Activated CD4-positive, alpha-beta memory T cell treated with anti-CD3 and anti-CD28 coated beads, Interleukin-2, amount 10 ng/mL, durations not matched to agents 7 days and 5 days (primary cell): ENCODE results near the gene KRIT1. TPM values are rescaled to one million over a fixed set of nuclear protein-coding genes. Genes with fewer than 3 reads are reported as not detected.
"Not testable (repeated sequence)": the region's sequence is repeated elsewhere in the genome, so short reads cannot be mapped to it uniquely, and the experiment has no call there.

Experiments
- CTCF ChIA-PET: fragments of 350-600 bp; sonication (Branson Sonifier 250); formaldehyde crosslinking; loops from one replicate; lab custom pipeline; 2021; ENCODE audit warnings: antibody characterized with exemption, inconsistent platforms; lab: Charles Lee
- POLR2A ChIA-PET: fragments of 350-600 bp; sonication (Branson Sonifier 250); formaldehyde crosslinking; loops from one replicate; lab custom pipeline; 2021; ENCODE audit warnings: antibody characterized with exemption; lab: Charles Lee
- DNase-seq: peaks from one replicate; pipeline ENCODE4 v3.0.0-alpha.2; 2020
- H3K27ac Mint-ChIP-seq: one replicate; pipeline ENCODE4 v1.8.0; 2021; ENCODE audit warnings: mild to moderate bottlenecking, mixed read lengths
- H3K27me3 Mint-ChIP-seq: one replicate; pipeline ENCODE4 v1.8.0; 2021; ENCODE audit warnings: mixed read lengths
- H3K36me3 Mint-ChIP-seq: one replicate; pipeline ENCODE4 v1.8.0; 2021; ENCODE audit warnings: low read depth, mixed read lengths
- H3K4me1 Mint-ChIP-seq: one replicate; pipeline ENCODE4 v1.8.0; 2021; ENCODE audit warnings: mixed read lengths
- H3K4me3 Mint-ChIP-seq: one replicate; pipeline ENCODE4 v1.8.0; 2021; ENCODE audit warnings: mild to moderate bottlenecking, mixed read lengths
- H3K9me3 Mint-ChIP-seq: one replicate; pipeline ENCODE4 v1.8.0; 2021; ENCODE audit warnings: mixed read lengths
- total RNA-seq, 2 experiments: library from RNA; stranded (reverse); gene quantifications; one replicate each; pipeline ENCODE4 v1.2.3, GENCODE V29; 2021

KRIT1 gene
- total RNA-seq, 2 experiments from 2014 or later: 39.5 to 42.4 TPM

DNA sequence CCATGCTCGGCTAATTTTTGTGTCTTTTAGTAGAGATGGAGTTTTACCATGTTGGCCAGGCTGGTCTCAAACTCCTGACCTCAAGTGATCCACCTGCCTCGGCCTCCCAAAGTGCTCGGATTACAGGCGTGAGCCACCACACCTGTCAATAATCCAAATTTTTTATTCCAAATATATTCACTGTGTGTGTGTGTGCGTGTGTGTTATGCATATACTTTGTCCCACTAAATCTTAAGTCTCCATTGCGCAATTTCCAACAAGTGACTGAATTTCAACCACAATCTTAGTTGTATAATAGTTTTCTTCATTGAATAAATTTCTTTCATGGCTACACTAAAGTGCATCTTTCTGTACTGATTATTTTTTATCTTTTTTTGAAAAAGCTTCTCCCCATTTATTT lies 2.7 kb downstream of the KRIT1 start:
- Mint-ChIP-seq H3K27ac (no peak overlapping the region), H3K27me3 (no peaks in the 10 kb centered on the region), H3K36me3 (peaks cover 46% of the 10 kb centered on the region), H3K4me3 (no peak overlapping the region), H3K9me3 (no peaks in the 10 kb centered on the region), H3K4me1 (peaks cover 37% of the 10 kb centered on the region)
- DNase-seq: no peak
- ChIA-PET POLR2A (interaction anchor here (0.6 kb wide), 1 partner anchor 526 kb away, joined by 3 read pairs; no protein-coding TSS in a partner anchor), CTCF (interaction anchor here (0.9 to 1.3 kb wide), 2 partner anchors 109 to 218 kb away, joined by 3 read pairs; partner anchors contain the start of gene CYP51A1)

GRCh38 chr7:92230547-92230946 lies 15.2 kb downstream of the KRIT1 start:
- ChIA-PET POLR2A (interaction anchor here (2.3 kb wide), 1 partner anchor 15 kb away, joined by 12 read pairs; the partner anchor contains the start of genes ANKIB1 and KRIT1), CTCF (no interaction called here)
- Mint-ChIP-seq H3K4me1 (no peaks in the 10 kb centered on the region), H3K27me3 (no peaks in the 10 kb centered on the region), H3K36me3 (peaks cover 73% of the 10 kb centered on the region), H3K4me3 (no peak overlapping the region), H3K9me3 (no peaks in the 10 kb centered on the region), H3K27ac (no peak overlapping the region)
- DNase-seq: no peak

DNA sequence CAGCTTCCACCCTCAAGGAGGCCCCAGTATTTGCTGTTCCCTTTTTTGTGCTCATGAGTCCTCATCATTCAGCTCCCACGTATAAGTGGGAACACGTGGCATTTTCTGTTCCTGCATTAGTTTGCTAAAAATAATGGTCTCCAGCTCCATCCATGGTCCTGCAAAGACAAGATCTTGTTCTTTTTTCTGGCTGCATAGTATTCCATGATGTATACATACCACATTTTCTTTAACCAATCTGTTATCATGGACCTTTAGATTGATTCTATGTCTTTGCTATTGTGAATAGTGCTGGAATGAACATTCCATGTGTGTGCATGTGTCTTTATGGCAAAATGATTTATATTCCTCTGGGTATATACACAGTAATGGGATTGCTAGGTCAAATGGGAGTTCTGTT lies 17.0 kb downstream of the KRIT1 start:
- POLR2A ChIA-PET: interaction anchor here (2.3 kb wide), 1 partner anchor 17 kb away, joined by 12 read pairs; the partner anchor contains the start of genes ANKIB1 and KRIT1
- no peak for DNase-seq
- no peaks in the 10 kb centered on the region for H3K27me3 Mint-ChIP-seq
- H3K27ac Mint-ChIP-seq: no peak overlapping the region
- CTCF ChIA-PET: no interaction called here
- no peaks in the 10 kb centered on the region for H3K9me3 Mint-ChIP-seq
- no peaks in the 10 kb centered on the region for H3K4me1 Mint-ChIP-seq
- H3K4me3 Mint-ChIP-seq: no peak overlapping the region
- peaks cover 71% of the 10 kb centered on the region for H3K36me3 Mint-ChIP-seq

DNA sequence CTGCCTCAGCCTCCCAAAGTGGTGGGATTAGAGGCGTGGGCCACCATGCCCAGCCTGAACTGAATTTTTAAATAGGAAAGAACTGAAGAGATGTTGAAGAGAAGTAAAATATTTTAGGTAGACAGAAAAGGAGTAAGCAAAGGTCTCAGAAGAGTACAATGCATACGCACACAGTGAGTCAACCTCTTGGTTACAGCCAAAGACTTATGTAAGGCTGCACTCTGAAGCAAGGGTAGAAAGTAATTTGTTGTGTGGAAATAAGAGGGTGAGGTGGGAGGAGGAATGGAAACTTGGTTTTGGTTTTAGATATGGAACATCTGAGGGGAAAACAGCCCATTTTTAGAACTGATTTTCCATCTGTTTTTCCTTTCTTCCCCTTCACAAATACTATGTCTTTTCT lies 17.6 kb downstream of the KRIT1 start:
- Mint-ChIP-seq H3K27me3 (no peaks in the 10 kb centered on the region), H3K4me3 (no peak overlapping the region), H3K4me1 (no peaks in the 10 kb centered on the region), H3K27ac (no peak overlapping the region), H3K36me3 (peaks cover 69% of the 10 kb centered on the region), H3K9me3 (no peaks in the 10 kb centered on the region)
- DNase-seq: no peak
- POLR2A ChIA-PET: no interaction called here
- CTCF ChIA-PET: no interaction called here

DNA sequence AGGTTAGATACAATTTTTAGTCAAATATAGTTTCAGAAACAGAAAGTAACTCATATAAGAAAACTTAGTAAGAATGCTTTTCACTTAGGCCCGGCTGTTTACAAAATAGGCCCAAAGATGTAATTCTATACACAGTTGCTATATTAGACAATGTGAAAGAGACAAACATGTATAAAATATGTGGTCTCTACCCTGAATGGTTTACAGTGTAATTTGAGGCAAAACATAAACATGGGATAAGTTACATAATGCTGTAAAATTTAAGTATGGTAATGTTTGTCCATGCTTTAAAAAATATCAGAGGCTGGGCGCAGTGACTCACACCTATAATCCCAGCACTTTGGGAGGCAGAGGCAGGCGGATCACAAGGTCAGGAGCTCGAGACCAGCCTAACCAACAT lies 18.7 kb downstream of the KRIT1 start:
- CTCF ChIA-PET: no interaction called here

GRCh38 chr7:92221766-92222165 lies 23.9 kb downstream of the KRIT1 start:
- no peak for DNase-seq
- ChIA-PET POLR2A (interaction anchor here (1.7 kb wide), 1 partner anchor 24 kb away, joined by 4 read pairs; the partner anchor contains the start of genes ANKIB1 and KRIT1), CTCF (no interaction called here)
- no peaks in the 10 kb centered on the region for H3K27me3 Mint-ChIP-seq
- H3K4me1 Mint-ChIP-seq: no peaks in the 10 kb centered on the region
- H3K27ac Mint-ChIP-seq: no peak overlapping the region
- no peaks in the 10 kb centered on the region for H3K9me3 Mint-ChIP-seq
- peaks cover 60% of the 10 kb centered on the region for H3K36me3 Mint-ChIP-seq
- H3K4me3 Mint-ChIP-seq: no peak overlapping the region

More for the DNA sequence above, 18.7 kb downstream of the KRIT1 start:
- no peak for DNase-seq
- Mint-ChIP-seq H3K4me1 (no peaks in the 10 kb centered on the region), H3K4me3 (no peak overlapping the region), H3K27ac (no peak overlapping the region), H3K9me3 (no peaks in the 10 kb centered on the region), H3K27me3 (no peaks in the 10 kb centered on the region), H3K36me3 (peaks cover 62% of the 10 kb centered on the region)
- POLR2A ChIA-PET: no interaction called here

- peaks cover 65% of the 10 kb centered on the region for H3K36me3 Mint-ChIP-seq
- H3K4me3 Mint-ChIP-seq: no peak overlapping the region
- peaks cover 16% of the 10 kb centered on the region for H3K4me1 Mint-ChIP-seq
- no peaks in the 10 kb centered on the region for H3K27me3 Mint-ChIP-seq
- POLR2A ChIA-PET: no interaction called here
- H3K27ac Mint-ChIP-seq: no peak overlapping the region
- peaks cover 12% of the 10 kb centered on the region for H3K9me3 Mint-ChIP-seq
- no peak for DNase-seq
- CTCF ChIA-PET: interaction anchor here (1.4 kb wide), 1 partner anchor 27 kb away, joined by 3 read pairs; the partner anchor contains the start of gene LRRD1
These were observed 39.0 kb downstream of the KRIT1 start for GRCh38 chr7:92206672-92207071.

- no peak overlapping the region for H3K4me3 Mint-ChIP-seq
- ChIA-PET POLR2A (no interaction called here), CTCF (interaction anchor here (1.4 kb wide), 1 partner anchor 27 kb away, joined by 3 read pairs; the partner anchor contains the start of gene LRRD1)
- peaks cover 16% of the 10 kb centered on the region for H3K4me1 Mint-ChIP-seq
- no peaks in the 10 kb centered on the region for H3K27me3 Mint-ChIP-seq
- H3K36me3 Mint-ChIP-seq: peaks cover 64% of the 10 kb centered on the region
- no peak for DNase-seq
- peaks cover 12% of the 10 kb centered on the region for H3K9me3 Mint-ChIP-seq
- no peak overlapping the region for H3K27ac Mint-ChIP-seq
These were observed 39.7 kb downstream of the KRIT1 start for GRCh38 chr7:92205987-92206386.

DNA sequence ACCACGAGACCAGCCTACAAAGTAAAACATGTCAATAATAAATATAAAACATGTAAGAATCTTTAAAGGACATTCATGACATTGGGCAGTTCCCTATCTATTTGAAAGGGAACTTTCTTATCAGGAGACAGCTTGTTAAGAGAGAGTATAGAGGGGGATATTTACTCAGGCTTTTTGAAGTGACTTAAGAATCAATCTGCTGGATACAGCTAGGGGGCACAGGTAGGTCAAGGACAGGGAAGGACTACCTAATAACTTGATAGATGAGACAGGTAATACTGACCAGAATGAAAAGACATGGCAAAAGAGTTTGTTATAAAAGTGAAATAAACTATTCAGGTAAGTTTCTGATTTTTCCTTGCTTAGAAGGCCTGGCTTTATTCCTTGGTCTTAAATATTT lies 44.9 kb downstream of the KRIT1 start:
- H3K27ac Mint-ChIP-seq: no peak overlapping the region
- no peak overlapping the region for H3K4me3 Mint-ChIP-seq
- no peaks in the 10 kb centered on the region for H3K27me3 Mint-ChIP-seq
- H3K36me3 Mint-ChIP-seq: peaks cover 48% of the 10 kb centered on the region
- ChIA-PET POLR2A (no interaction called here), CTCF (interaction anchor here (2.6 kb wide), 1 partner anchor 21 kb away, joined by 9 read pairs; the partner anchor contains the start of gene LRRD1)
- no peaks in the 10 kb centered on the region for H3K4me1 Mint-ChIP-seq
- no peaks in the 10 kb centered on the region for H3K9me3 Mint-ChIP-seq
- no peak for DNase-seq

DNA sequence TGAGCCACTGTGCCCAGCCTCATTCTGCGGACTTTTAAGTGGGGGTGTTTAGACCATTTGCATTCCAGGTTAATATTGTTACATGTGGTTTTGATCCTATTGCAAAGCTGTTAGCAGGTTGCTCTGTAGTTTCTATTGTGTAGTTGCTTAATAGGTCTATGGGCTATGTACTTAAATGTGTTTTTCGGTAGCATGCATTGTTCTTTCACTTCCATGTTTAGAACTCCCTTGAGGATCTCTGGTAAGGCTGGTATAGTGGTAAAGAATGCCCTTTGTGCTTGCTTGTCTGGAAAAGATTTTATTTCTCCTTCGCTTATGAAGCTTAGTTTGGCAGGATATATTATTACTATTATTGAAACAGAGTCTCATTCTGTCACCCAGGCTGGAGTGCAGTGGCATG lies 53.4 kb downstream of the KRIT1 start:
- POLR2A ChIA-PET: no interaction called here
- Mint-ChIP-seq H3K4me3 (no peak overlapping the region), H3K36me3 (peaks cover 32% of the 10 kb centered on the region), H3K4me1 (no peaks in the 10 kb centered on the region), H3K27me3 (peaks cover 2% of the 10 kb centered on the region), H3K27ac (no peak overlapping the region), H3K9me3 (peaks cover 36% of the 10 kb centered on the region)
- no peak for DNase-seq
- CTCF ChIA-PET: no interaction called here

DNA sequence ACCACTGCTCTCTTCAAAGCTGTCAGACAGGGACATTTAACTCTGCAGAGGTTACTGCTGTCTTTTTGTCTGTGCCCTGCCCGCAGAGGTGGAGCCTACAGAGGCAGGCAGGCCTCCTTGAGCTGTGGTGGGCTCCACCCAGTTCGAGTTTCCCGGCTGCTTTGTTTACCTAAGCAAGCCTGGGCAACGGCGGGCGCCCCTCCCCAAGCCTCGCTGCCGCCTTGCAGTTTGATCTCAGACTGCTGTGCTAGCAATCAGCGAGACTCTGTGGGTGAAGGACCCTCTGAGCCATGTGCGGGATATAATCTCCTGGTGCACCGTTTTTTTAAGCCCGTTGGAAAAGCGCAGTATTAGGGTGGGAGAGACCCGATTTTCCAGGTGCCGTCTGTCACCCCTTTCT lies 56.5 kb downstream of the KRIT1 start:
- H3K27ac Mint-ChIP-seq, H3K4me1 Mint-ChIP-seq, POLR2A ChIA-PET, CTCF ChIA-PET, H3K4me3 Mint-ChIP-seq, H3K27me3 Mint-ChIP-seq, DNase-seq: not testable (repeated sequence)
- Mint-ChIP-seq H3K9me3 (peaks cover 32% of the 10 kb centered on the region), H3K36me3 (peaks cover 14% of the 10 kb centered on the region)

DNA sequence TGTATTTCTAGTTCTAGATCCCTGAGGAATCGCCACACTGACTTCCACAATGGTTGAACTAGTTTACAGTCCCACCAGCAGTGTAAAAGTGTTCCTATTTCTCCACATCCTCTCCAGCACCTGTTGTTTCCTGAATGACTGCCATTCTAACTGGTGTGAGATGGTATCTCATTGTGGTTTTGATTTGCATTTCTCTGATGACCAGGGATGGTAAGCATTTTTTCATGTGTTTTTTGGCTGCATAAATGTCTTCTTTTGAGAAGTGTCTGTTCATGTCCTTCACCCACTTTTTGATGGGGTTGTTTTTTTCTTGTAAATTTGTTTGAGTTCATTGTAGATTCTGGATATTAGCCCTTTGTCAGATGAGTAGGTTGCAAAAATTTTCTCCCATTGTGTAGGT lies 61.4 kb downstream of the KRIT1 start:
- not testable (repeated sequence) for DNase-seq

DNA sequence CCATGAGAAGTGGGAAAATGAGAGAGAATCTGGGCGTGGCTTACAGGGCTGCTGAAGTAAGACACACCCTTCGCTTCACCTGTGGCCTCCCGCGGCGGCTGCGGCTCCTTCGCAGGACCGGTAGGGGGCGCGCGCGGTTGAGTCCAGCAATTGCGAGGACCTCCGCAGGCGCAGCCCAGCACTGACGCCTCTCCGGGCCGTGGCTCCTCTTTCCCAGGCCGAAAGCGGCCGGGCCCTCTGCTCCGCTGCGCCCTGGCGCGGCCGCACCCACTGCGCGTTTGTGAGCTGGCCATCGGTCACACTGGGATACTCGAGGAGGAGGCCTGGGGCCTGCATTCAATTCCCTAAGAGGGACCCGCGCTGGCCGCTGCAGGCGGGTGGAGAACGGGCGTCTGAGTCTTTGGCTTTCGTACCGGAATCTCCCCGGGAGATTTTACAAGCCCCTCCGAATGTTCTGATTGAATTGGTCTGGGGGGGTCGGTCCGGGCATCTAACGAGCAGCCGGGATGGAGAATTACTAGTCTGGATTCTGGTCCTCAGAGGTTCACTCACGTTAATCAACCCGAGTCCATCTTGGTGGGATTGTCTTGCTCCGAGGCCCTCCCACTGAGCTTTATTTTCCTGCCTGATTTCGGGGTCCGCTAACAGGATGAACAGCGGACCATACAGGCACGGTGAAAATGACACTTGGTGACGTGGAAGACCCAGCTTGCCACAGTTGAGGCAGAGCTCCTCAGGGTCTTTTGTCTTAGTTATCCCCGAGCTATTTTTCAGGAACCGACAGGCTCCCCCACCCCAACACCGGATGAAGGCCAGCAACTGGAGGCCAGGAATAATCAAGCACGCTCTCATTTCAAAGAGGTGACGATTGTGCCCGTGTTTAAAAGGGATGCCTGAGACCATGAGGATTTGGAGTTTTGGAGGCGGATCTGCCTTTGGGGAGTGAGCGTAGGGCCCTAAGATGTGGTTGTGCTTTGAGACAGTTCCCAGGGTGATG lies 66.5 kb downstream of the KRIT1 start, which contains the start of gene LRRD1:
Gene LRRD1 (minus strand): TSS at position 215 of the 997 bp plus-strand sequence. CDS start 13,940 bp downstream, outside the sequence.
- CTCF ChIA-PET: interaction anchor here (0.6 to 1.6 kb wide), 10 partner anchors 10 to 268 kb away, joined by 3 to 9 read pairs (median 5); partner anchors contain the start of gene GATAD1
- H3K4me3 Mint-ChIP-seq: peak within 1 kb of the TSS; percentile 61
- POLR2A ChIA-PET: no interaction called here
- no peak within 1 kb of the TSS for H3K27ac Mint-ChIP-seq
- H3K36me3 Mint-ChIP-seq: no peaks in the 10 kb centered on the region
- peak; percentile 91 for DNase-seq
- H3K4me1 Mint-ChIP-seq: peaks cover 8% of the 10 kb centered on the region
- H3K9me3 Mint-ChIP-seq: no peaks in the 10 kb centered on the region
- peaks cover 23% of the 10 kb centered on the region for H3K27me3 Mint-ChIP-seq

More for the DNA sequence above, 61.4 kb downstream of the KRIT1 start:
- POLR2A ChIA-PET, CTCF ChIA-PET, H3K9me3 Mint-ChIP-seq, H3K4me1 Mint-ChIP-seq, H3K36me3 Mint-ChIP-seq, H3K4me3 Mint-ChIP-seq, H3K27ac Mint-ChIP-seq: not testable (repeated sequence)
- H3K27me3 Mint-ChIP-seq: peaks cover 20% of the 10 kb centered on the region
